HG03103 (cell line): ENCODE measurements around the gene WDTC1.
"Not testable (repeated sequence)": the region's sequence is repeated elsewhere in the genome, so short reads cannot be mapped to it uniquely, and the experiment has no call there.

Source experiments
- ATAC-seq: cut with Tn5 transposase; IDR thresholded peaks from one replicate; pipeline ENCODE4 v1.9.1; 2021; ENCODE audit warnings: low read depth; ENCODE audit not compliant: unreplicated experiment

The WDTC1 gene

GRCh38 chr1:27246194-27246593, 11.8 kb downstream of the WDTC1 start:
- no peak for ATAC-seq

DNA sequence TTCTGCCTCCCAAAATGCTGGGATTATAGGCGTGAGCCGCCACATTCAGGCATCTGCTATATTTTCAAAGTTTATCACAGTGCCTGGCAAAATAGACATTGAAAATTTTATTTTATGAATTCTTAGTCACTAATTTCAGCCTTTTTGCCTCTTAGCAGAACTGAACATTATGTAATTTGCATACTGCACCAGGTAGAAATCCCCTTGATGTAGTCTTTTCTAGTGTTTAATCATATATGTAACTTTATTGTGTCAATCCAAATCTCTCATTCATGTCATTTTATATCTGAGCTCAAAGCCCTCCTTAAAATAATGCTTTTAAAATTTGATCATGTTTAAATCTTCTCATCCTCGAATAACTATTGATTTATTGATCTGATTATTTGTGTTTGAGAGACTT, 19.2 kb downstream of the WDTC1 start:
- no peak for ATAC-seq

GRCh38 chr1:27255136-27255535, 20.7 kb downstream of the WDTC1 start:
- ATAC-seq = no peak

- no peak for ATAC-seq
Measured at GRCh38 chr1:27257155-27257554, 22.7 kb downstream of the WDTC1 start.

DNA sequence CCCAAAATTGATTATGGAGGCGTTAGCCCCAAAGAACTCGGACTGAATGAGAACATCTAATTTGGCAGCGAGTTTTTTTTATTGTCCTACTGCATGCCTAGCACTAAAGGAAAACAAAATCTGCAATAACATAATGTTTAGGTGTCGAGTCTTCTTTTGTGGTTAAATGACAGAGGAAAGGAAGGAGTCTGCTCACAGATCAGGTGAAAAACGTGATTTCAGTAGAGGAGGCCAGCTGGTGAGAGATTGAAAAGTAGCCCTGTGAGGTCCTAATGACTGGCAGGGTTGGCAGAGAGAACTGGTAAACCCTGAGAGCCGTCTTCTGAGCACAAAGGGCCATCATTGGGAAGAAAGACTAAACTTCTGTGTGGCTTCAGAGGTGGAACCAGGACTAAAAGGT, 24.2 kb downstream of the WDTC1 start:
- no peak for ATAC-seq

GRCh38 chr1:27267153-27267552, 32.7 kb downstream of the WDTC1 start:
- no peak for ATAC-seq

DNA sequence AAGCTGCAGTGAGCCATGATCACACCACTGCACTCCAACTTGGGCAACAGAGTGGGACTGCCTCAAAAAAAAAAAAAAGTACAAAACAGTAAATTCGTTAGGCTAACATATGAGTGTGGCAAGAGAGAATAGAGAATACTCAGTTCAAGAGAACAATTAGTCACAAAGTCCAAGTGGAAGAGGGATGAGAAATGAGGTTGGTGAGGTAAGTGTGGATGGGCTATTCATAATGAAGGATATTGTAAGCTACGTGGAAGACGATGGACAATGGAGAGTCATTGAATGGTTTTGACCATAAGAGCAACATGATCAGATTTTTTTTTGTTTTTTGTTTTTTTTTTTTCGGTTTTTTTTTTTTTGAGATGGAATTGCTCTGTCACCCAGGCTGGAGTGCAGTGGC, 34.8 kb downstream of the WDTC1 start:
- no peak for ATAC-seq

DNA sequence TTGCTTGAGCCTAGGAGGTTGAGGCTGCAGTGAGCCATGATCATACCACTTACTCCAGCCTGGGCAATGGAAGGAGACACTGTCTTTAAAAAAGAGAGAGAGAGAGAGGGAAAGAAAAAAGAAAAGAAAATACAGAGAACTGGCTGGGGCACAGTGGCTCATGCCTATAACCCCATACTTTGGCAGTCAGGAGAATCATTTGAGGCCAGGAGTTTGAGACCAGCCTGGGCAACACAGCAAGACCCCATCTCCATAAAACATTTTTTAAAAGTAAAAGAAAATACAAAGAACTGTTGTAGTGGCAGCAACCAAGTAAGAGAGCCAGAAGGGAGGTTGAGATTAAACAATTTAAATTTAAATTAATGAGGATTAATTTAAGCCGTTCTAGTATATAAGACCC, 39.8 kb downstream of the WDTC1 start:
- ATAC-seq = no peak

DNA sequence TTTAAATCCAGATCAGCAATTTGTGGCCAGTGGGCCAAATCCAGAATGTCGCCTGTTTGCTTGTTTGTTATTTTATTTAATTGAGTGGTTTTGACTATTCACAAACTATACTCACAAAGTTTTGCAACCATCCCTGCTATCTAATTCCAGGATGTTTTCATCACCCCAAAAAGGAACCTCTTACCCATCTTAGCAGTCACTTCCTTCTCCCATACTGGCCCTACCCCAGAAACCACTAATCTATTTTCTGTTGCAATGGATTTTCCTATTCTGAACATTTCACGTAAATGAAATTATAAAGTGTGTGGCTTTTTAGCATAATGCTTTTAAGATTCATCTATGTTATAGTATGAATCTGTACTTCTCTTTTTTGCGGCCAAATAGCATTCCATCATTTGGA, 41.3 kb downstream of the WDTC1 start:
- ATAC-seq = no peak

DNA sequence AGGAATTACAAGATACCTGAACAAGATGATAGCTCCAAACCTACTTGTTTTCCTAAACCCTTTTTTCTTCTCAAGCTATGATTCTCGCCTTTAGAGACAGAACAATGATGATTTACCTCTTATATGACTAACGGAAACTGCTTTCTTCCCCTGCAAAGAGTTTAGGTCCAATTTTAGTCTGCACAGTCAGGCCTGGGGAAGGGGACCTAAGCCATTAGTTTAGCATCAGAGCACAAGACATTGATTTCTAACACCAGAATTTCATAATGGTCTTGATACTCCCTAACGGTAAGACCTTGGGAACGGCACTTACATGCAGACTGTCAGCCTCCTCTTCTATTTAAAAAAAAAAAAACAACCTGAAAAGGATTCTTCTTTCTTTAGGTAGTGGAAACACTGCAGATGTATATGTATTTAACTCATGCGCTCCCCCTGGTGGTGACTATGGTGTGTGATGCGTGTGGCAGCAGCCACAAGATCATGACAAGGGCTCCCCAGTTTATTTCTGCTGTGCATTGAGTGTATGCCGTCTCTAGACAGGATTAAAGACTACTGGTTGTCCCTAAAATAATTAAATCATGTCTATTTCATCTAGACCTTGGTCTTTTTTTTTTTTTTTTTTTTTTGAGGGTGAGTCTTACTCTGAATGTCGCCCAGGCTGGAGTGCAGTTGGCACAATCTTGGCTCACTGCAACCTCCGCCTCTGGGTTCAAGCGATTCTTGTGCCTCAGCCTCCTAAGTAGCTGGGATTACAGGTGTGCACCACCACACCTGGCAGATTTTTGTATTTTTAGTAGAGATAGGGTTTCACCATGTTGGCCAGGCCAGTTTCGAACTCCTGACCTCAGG, 50.2 kb downstream of the WDTC1 start:
- no peak for ATAC-seq

DNA sequence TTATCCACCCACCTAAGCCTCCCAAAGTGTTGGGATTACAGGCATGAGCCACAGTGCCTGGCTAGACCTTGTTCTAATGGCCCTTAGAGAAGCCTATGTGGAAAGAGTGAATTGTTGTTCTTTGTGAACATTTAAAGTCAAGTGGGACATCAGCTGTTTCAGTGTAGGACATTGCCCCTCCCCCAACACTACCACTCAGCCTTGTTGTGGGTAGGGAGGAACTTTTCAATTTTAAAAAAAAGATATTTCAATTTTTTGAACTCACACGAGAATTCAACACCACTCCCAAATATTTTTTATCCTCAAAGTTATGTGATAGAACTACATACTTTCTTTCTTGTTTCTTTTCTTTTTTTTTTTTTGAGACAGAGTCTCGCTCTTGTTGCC, 50.8 kb downstream of the WDTC1 start:
- no peak for ATAC-seq

DNA sequence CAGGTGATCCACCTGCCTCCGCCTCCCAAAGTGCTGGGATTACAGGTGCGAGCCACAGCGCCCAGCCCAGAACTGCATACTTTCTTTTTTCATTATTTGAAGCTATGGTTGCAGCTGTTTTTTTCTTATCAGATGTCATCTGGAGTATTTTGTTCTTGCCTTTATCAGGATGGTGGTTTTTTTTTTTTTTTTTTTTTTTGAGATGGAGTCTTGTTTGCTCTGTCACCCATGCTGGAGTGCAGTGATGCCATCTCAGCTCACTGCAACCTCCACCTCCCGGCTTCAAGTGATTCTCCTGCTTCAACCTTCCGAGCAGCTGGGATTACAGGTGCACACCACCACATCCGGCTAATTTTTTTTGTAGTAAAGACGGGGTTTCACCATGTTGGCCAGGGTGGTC, 51.4 kb downstream of the WDTC1 start:
- ATAC-seq = not testable (repeated sequence)

DNA sequence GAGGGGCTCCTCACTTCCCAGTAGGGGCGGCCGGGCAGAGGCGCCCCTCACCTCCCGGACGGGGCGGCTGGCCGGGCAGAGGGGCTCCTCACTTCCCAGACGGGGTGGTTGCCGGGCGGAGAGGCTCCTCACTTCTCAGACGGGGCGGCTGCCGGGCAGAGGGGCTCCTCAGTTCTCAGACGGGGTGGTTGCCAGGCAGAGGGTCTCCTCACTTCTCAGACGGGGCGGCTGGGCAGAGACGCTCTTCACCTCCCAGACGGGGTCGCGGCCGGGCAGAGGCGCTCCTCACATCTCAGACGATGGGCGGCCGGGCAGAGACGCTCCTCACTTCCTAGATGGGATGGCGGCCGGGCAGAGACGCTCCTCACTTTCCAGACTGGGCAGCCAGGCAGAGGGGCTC, 54.7 kb downstream of the WDTC1 start:
- ATAC-seq = not testable (repeated sequence)

DNA sequence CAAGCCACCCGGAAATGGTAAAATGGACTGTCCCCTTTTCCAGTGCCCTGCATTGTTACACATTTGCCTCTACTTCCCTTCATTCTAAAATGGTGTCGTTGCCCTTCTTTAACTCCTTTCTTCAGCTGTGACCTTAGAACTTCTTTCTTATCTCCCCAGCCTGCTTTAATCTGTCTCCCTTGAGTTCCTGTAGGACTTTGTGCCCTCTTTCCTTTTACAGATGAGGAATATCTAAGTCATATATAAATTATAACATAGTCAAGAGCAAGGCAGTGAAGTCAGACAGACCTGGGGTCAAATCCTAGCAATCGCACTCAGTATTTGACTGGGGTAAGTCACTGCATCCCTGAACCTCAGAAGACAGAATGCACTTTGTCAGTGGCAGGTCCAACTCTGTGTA, 56.1 kb downstream of the WDTC1 start:
- no peak for ATAC-seq

DNA sequence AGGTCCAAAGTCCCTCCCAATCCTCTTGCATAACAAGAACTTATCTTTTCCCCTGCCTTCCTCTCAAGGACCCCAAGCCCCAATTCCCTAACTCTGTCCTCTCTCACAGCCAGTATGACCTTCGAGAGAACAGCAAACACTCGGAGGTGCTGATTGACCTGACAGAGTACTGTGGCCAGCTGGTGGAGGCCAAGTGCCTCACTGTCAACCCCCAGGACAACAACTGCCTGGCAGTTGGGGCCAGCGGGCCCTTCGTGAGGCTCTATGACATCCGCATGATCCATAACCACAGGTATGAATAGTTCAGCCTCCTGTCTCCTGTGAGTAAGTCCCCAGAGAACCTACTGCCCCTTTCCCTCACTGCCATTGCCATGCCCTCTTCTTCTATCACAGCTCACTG, 57.7 kb downstream of the WDTC1 start:
- no peak for ATAC-seq

GRCh38 chr1:27293915-27294314, 59.5 kb downstream of the WDTC1 start:
- ATAC-seq = no peak

GRCh38 chr1:27296773-27297291, 62.4 kb downstream of the WDTC1 start:
- ATAC-seq = no peak

DNA sequence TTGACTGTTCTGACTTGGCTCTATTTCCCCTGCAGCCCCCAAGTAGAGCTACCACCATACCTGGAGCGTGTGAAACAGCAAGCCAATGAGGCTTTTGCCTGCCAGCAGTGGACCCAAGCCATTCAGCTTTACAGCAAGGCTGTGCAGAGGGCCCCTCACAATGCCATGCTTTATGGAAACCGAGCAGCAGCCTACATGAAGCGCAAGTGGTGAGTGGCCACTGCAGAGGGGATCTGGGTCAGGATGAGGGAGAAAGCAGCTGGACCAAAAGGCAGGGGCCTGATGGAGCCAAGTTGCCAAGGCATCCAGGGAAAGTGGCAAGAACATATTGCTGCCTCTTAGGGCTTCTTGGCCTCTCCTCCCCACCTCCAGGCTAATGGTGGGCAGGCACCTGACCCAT, 63.5 kb downstream of the WDTC1 start:
- ATAC-seq = no peak

DNA sequence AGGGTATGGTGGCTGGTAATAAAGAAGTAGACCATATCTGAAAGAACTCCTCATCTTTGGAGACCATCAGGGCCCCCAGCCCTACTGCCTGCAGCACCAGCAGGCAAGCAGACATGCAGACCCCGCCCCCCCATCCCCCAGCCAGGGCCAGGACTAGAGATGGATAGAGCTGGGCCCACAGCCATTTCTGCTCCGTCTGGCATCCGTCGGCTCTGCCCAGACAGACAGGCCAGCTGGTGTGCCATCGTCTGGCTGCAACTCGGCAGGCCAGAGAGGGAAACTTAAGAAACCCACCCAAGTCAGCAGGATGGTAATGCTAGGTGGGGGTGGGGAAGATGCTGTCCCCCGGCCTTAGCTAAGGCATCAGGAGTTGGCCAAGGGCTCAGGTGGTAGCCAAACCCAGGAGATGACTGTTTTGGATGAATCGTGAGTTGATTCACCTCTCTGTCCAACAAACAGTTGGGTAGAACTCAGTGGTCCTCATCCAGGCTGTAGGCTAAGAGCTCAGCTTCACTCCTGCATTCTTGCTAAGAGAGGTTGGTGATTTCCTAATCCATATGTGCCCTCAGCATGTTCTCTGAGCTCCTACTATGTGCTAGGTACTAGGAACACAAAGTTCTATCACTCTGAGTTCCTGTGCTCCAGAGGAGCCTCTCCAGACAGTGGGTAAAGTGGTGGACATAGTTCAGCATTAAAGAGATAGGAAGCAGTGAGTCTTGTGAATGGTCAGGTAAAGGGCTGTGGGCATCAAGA, 64.4 kb downstream of the WDTC1 start:
- ATAC-seq = no peak

DNA sequence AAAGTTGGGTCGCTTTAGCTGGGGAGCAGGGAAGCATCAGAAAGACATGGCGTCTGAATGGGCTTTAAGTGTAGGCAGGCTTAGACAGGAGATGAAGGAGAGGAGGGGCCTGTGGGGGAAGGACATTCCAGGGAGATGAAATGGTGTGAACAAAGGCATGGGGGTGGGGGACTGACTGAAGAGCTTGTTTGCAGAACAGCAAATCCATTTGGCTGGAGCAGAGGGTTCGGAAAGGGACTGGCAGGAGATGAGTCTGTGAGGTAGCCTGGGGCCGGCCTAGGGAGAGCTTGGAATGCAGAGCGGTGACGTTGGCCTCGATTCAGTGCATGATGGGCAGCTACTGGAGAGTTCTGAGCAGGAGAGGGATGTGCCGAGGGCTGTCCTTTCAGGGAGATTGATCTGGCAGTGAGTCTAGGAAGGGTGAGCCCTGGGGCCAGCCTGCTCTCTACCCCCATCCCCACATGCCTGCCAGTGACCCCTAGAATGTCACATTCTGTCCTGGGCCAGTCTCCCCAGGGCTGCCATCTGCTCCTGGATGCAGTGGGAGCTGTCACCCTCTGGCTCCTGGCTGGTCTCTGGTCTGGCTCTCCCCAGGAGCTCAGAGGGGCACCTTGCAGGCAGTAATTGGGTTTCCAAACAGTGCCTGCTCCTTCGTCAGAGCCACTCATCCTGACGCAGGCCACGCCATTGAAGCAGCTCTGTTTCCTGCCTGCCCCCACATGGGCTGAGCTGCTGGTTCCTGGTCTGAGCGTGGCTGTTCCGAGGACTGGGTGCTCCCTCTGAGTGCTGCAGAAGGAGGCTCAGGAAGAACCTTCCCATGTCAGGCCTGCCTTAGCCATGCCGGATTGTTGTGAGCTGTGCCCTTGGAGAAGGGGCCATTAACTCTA, 65.2 kb downstream of the WDTC1 start:
- ATAC-seq = no peak
